Peyer's patch (tissue), 4 donors: ENCODE measurements around the gene BRD9.

Experiments
- CTCF ChIP-seq, 6 experiments: fragments of 450-650 bp in 4 of 6; fragments of 200-600 bp in 2 of 6; sonication (generic) in 1 of 6; IDR thresholded peaks; one replicate each; pipeline ENCODE4 v1.5.1; 2017 to 2019; ENCODE audit warnings: antibody characterized with exemption in 6 of 6, mild to moderate bottlenecking in 3 of 6, moderate library complexity in 1 of 6
- POLR2A ChIP-seq, 2 donors: fragments of 450-650 bp; IDR thresholded peaks; one replicate each; pipeline ENCODE4 v1.5.1; 2017; ENCODE audit warnings: antibody characterized with exemption in 2 of 2, mild to moderate bottlenecking in 2 of 2, moderate library complexity in 2 of 2

GRCh38 chr5:871596-872298, 20.9 kb downstream of the BRD9 start:
- TF ChIP-seq CTCF (IDR thresholded peaks at IDR 0.05) (no peak), POLR2A (IDR thresholded peaks at IDR 0.05) (no peak)
